OCI-LY3 (cell line): ENCODE measurements around the gene CNR1.
A peak's percentile ranks its signal among the peaks of the same experiment; 100 is the strongest.

ENCODE experiments used
- H2AFZ ChIP-seq: fragments of 200-600, 300-600 bp; shearing (Covaris generic); 2 replicates; pipeline ENCODE4 v1.6.0; 2014; ENCODE audit warnings: antibody characterized with exemption, low read depth, low read length
- H3K27ac ChIP-seq: fragments of 200-600, 300-600 bp; sonication (generic); 2 replicates; pipeline ENCODE4 v1.5.1; 2014; ENCODE audit warnings: mild to moderate bottlenecking, low read length, moderate library complexity, mixed read lengths
- H3K27me3 ChIP-seq: fragments of 200-600, 300-600 bp; sonication (generic); 2 replicates; pipeline ENCODE4 v1.6.1; 2014; ENCODE audit warnings: low read depth, low read length, mixed read lengths
- H3K36me3 ChIP-seq: fragments of 200-600, 300-600 bp; sonication (generic); replicated peaks from 2 replicates; pipeline ENCODE3; 2014; ENCODE audit warnings: low read depth, low read length, mixed read lengths
- H3K4me1 ChIP-seq: fragments of 300-600, 200-600 bp; sonication (generic); 2 replicates; pipeline ENCODE4 v1.6.1; 2014; ENCODE audit warnings: low read length, mixed read lengths
- H3K4me2 ChIP-seq: fragments of 200-600, 300-600 bp; sonication (generic); 2 replicates; pipeline ENCODE4 v1.6.1; 2014; ENCODE audit warnings: low read length, mixed read lengths
- H3K4me3 ChIP-seq: fragments of 300-600, 200-600 bp; sonication (generic); 2 replicates; pipeline ENCODE4 v1.5.1; 2014; ENCODE audit warnings: antibody characterized with exemption, mild to moderate bottlenecking, low read length, moderate library complexity
- H3K79me2 ChIP-seq: fragments of 300-600, 200-600 bp; shearing (Covaris generic); 2 replicates; pipeline ENCODE4 v1.6.1; 2014; ENCODE audit warnings: mild to moderate bottlenecking, low read length, mixed read lengths
- H3K9ac ChIP-seq: fragments of 300-600, 200-600 bp; shearing (Covaris generic); 2 replicates; pipeline ENCODE4 v1.6.0; 2014; ENCODE audit warnings: mild to moderate bottlenecking, low read length, moderate library complexity
- H3K9me3 ChIP-seq: fragments of 200-600, 300-600 bp; shearing (Covaris generic); 2 replicates; pipeline ENCODE4 v1.6.1; 2014; ENCODE audit warnings: low read length, mixed read lengths; ENCODE audit not compliant: insufficient read depth
- H4K20me1 ChIP-seq: fragments of 200-600, 300-600 bp; sonication (generic); 2 replicates; pipeline ENCODE4 v1.6.1; 2016; ENCODE audit warnings: low read length, mixed read lengths; ENCODE audit not compliant: insufficient read depth
- CTCF ChIP-seq: fragments of 200-600, 300-600 bp; sonication (generic); IDR thresholded peaks from 2 replicates; pipeline ENCODE4 v1.5.1; 2014; ENCODE audit warnings: antibody characterized with exemption, low read length, low read depth
- EZH2phosphoT487 ChIP-seq: fragments of 200-600 bp; shearing (Covaris generic); IDR thresholded peaks from 2 replicates; pipeline ENCODE4 v1.6.1; 2018; ENCODE audit warnings: antibody characterized with exemption, mixed run types, low read depth

CNR1 gene

GRCh38 chr6:88174906-88175305 lies 8.8 kb upstream of the CNR1 start:
- Histone ChIP-seq H4K20me1 (no peaks in the 10 kb centered on the region), H2AFZ (no peak overlapping the region), H3K4me2 (peak overlapping the region; percentile 34), H3K9ac (no peak overlapping the region), H3K36me3 (no peaks in the 10 kb centered on the region), H3K4me1 (peaks cover 41% of the 10 kb centered on the region), H3K27me3 (no peaks in the 10 kb centered on the region), H3K9me3 (no peaks in the 10 kb centered on the region), H3K4me3 (no peak overlapping the region), H3K79me2 (no peaks in the 10 kb centered on the region), H3K27ac (no peak overlapping the region)
- TF ChIP-seq EZH2phosphoT487 (no peak), CTCF (no peak)

GRCh38 chr6:88171312-88171711 lies 5.2 kb upstream of the CNR1 start:
- no peaks in the 10 kb centered on the region for H3K9me3 ChIP-seq
- TF ChIP-seq CTCF = no peak
- TF ChIP-seq EZH2phosphoT487 = no peak
- no peaks in the 10 kb centered on the region for H3K79me2 ChIP-seq
- H3K27ac ChIP-seq = no peak overlapping the region
- no peak overlapping the region for H3K9ac ChIP-seq
- H4K20me1 ChIP-seq = no peaks in the 10 kb centered on the region
- no peak overlapping the region for H2AFZ ChIP-seq
- no peaks in the 10 kb centered on the region for H3K36me3 ChIP-seq
- H3K4me1 ChIP-seq = peaks cover 9% of the 10 kb centered on the region
- peaks cover 10% of the 10 kb centered on the region for H3K27me3 ChIP-seq
- no peak overlapping the region for H3K4me2 ChIP-seq
- H3K4me3 ChIP-seq = no peak overlapping the region

DNA sequence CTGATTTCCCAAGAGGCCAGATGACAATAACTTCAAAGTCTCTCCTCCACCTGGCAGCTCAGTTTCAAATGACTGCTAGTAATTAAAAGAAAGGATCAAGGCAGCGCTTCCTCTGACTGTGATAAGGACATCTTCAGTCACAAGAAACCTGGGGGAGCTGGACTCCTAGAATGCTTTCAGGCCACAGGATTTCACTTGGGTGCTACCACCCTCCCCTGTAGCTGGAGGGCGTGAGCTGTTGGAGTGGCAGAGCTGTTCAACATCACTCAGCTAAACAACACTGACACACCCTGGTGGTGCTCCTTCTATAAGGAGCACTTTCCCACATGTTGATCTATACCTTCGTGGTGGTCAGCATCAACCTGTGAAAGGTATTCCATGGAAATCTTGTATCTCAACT lies 2.2 kb upstream of the CNR1 start:
- H3K9me3 ChIP-seq = no peaks in the 10 kb centered on the region
- no peak overlapping the region for H3K27ac ChIP-seq
- H3K36me3 ChIP-seq = no peaks in the 10 kb centered on the region
- peaks cover 17% of the 10 kb centered on the region for H3K27me3 ChIP-seq
- no peaks in the 10 kb centered on the region for H3K79me2 ChIP-seq
- peaks cover 9% of the 10 kb centered on the region; the same call in 1 of the 2 replicates for H3K4me1 ChIP-seq
- no peak overlapping the region for H3K9ac ChIP-seq
- no peak overlapping the region for H3K4me3 ChIP-seq
- no peaks in the 10 kb centered on the region for H4K20me1 ChIP-seq
- no peak overlapping the region for H3K4me2 ChIP-seq
- TF ChIP-seq EZH2phosphoT487 (no peak), CTCF (peak; percentile 59)
- no peak overlapping the region for H2AFZ ChIP-seq

- Histone ChIP-seq H3K27ac (no peak overlapping the region), H3K27me3 (peaks cover 17% of the 10 kb centered on the region), H2AFZ (peak overlapping the region; percentile 62; the same call in 1 of the 2 replicates), H3K9me3 (no peaks in the 10 kb centered on the region), H4K20me1 (no peaks in the 10 kb centered on the region), H3K9ac (peak overlapping the region; percentile 83), H3K4me2 (peak overlapping the region; percentile 62), H3K4me3 (peak overlapping the region; percentile 97), H3K79me2 (no peaks in the 10 kb centered on the region), H3K36me3 (no peaks in the 10 kb centered on the region), H3K4me1 (peaks cover 9% of the 10 kb centered on the region; the same call in 1 of the 2 replicates)
- TF ChIP-seq CTCF (no peak), EZH2phosphoT487 (no peak)
Measured at GRCh38 chr6:88167352-88167937, 1.3 kb upstream of the CNR1 start.
